Calu3 (cell line): Measurements from ENCODE around the gene RBCK1. TPM values are rescaled to one million over a fixed set of nuclear protein-coding genes. Genes with fewer than 3 reads are reported as not detected.
A peak's percentile ranks its signal among the peaks of the same experiment; 100 is the strongest.
"Not testable (repeated sequence)": the region's sequence is repeated elsewhere in the genome, so short reads cannot be mapped to it uniquely, and the experiment has no call there.

ENCODE experiments used
- BruUV-seq: library from RNA; stranded (reverse); fragments of 400-500 nt; replicated peaks from 2 replicates; lab custom pipeline; 2021; lab: Mats Ljungman, UMichigan
- CTCF ChIA-PET: fragments of 300-600 bp; sonication (Branson Sonifier 250); formaldehyde crosslinking; loops from one replicate; lab custom pipeline; 2022; ENCODE audit warnings: antibody characterized with exemption; lab: Charles Lee
- DNase-seq: peaks from one replicate; pipeline ENCODE4 v3.0.0; 2022
- H3K27ac Mint-ChIP-seq: one replicate; pipeline ENCODE4 v1.8.0; 2022; ENCODE audit warnings: mixed read lengths; ENCODE audit not compliant: unreplicated experiment
- H3K27me3 Mint-ChIP-seq: one replicate; pipeline ENCODE4 v1.8.0; 2022; ENCODE audit warnings: mixed read lengths; ENCODE audit not compliant: unreplicated experiment
- H3K36me3 Mint-ChIP-seq: one replicate; pipeline ENCODE4 v1.8.0; 2022; ENCODE audit warnings: mild to moderate bottlenecking, moderate library complexity, mixed read lengths; ENCODE audit not compliant: insufficient read depth, unreplicated experiment
- H3K4me1 Mint-ChIP-seq: one replicate; pipeline ENCODE4 v1.8.0; 2022; ENCODE audit warnings: mild to moderate bottlenecking, low read depth, mixed read lengths; ENCODE audit not compliant: unreplicated experiment
- H3K4me3 Mint-ChIP-seq: one replicate; pipeline ENCODE4 v1.8.0; 2022; ENCODE audit warnings: mild to moderate bottlenecking, low read depth, moderate library complexity, mixed read lengths; ENCODE audit not compliant: unreplicated experiment
- H3K9me3 Mint-ChIP-seq: one replicate; pipeline ENCODE4 v1.8.0; 2022; ENCODE audit warnings: low read depth, mixed read lengths; ENCODE audit not compliant: unreplicated experiment
- intact Hi-C: fragments of 100-400 bp; cut with micrococcal nuclease; formaldehyde crosslinking; loops from one replicate; pipeline ENCODE4 v1.10.0; 2022; ENCODE audit not compliant: unreplicated experiment
- total RNA-seq: library from RNA; stranded (reverse); gene quantifications from 2 replicates; pipeline ENCODE4 v1.2.3, GENCODE V29; 2022
- TF ChIP-seq, protein P1 (sequence below): fragments of 200-600 bp; IDR thresholded peaks from one replicate; pipeline ENCODE4 v1.8.0; 2022; ENCODE audit warnings: antibody characterized with exemption; ENCODE audit not compliant: unreplicated experiment

RBCK1 gene
- total RNA-seq, 1 experiment from 2014 or later = 142 TPM

DNA sequence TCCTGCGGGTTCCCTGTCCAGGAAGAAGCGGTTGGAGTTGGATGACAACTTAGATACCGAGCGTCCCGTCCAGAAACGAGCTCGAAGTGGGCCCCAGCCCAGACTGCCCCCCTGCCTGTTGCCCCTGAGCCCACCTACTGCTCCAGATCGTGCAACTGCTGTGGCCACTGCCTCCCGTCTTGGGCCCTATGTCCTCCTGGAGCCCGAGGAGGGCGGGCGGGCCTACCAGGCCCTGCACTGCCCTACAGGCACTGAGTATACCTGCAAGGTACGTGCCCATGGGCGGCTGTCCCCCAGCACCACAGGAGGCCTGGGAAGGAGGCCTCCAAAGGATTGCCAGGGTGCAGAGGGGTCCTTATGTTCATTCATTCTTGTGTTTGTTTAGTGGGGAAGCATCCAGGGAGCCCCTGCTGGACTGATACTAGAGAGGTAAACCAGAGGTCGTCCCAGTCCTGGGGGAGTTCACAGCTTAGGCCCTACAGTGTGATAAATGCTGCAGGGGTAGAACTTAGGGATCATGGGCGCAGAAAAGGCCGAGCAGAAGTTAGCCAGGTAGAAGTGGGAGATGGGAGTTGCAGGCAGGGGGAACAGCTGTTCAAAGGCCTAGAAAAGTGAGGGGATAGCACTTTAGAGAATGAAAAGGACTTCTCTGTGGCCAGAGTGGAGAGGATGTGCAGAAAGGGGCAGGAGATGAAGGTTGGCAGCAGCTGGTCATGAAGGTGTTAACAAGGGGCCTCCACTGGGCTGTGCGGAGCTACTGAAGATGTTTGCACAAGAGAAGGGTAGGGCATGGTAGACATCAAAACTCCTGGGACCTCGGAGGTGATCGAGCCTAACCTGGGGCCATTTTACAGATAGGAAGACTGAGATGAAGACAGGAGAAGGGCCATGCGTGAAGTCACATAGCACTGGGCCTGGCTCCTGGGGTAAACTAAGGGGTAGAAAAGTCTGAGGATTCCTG lies 19.8 kb upstream of the RBCK1 start:
- TF ChIP-seq, protein P1, sequence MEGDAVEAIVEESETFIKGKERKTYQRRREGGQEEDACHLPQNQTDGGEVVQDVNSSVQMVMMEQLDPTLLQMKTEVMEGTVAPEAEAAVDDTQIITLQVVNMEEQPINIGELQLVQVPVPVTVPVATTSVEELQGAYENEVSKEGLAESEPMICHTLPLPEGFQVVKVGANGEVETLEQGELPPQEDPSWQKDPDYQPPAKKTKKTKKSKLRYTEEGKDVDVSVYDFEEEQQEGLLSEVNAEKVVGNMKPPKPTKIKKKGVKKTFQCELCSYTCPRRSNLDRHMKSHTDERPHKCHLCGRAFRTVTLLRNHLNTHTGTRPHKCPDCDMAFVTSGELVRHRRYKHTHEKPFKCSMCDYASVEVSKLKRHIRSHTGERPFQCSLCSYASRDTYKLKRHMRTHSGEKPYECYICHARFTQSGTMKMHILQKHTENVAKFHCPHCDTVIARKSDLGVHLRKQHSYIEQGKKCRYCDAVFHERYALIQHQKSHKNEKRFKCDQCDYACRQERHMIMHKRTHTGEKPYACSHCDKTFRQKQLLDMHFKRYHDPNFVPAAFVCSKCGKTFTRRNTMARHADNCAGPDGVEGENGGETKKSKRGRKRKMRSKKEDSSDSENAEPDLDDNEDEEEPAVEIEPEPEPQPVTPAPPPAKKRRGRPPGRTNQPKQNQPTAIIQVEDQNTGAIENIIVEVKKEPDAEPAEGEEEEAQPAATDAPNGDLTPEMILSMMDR = no peak
- Mint-ChIP-seq H3K36me3 (peaks cover 98% of the 10 kb centered on the region), H3K27me3 (no peaks in the 10 kb centered on the region), H3K9me3 (no peaks in the 10 kb centered on the region), H3K27ac (peak overlapping the region; percentile 71), H3K4me1 (peaks cover 27% of the 10 kb centered on the region), H3K4me3 (peak overlapping the region; percentile 7)
- DNase-seq = no peak
- no TSS peak for BruUV-seq
- intact Hi-C loops = no loop called here
- CTCF ChIA-PET = no interaction called here

DNA sequence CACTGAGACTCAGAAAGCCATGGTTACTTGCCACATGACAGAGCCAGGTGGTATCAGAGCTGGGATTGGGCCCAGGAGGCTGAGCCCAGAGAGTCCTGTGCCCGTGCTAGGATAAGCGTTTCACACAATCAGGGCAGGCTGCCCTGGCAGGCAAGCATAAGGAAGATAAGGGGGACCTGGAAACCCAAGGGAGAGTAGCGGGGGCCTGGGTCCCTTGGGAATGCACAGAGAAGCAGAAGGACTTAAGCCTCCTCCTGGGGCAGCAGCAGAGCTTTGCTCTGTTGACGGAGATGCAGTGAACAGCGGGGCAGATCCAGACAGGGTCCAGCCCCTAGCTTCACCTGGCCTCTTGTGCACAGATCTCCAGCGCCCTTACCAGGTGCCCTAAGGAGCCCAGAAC lies 18.9 kb upstream of the RBCK1 start:
- no peaks in the 10 kb centered on the region for H3K9me3 Mint-ChIP-seq
- TF ChIP-seq, protein P1 = no peak
- H3K4me1 Mint-ChIP-seq = peaks cover 18% of the 10 kb centered on the region
- no TSS peak for BruUV-seq
- H3K36me3 Mint-ChIP-seq = peaks cover 98% of the 10 kb centered on the region
- no peaks in the 10 kb centered on the region for H3K27me3 Mint-ChIP-seq
- H3K27ac Mint-ChIP-seq = peak overlapping the region; percentile 71
- H3K4me3 Mint-ChIP-seq = peak overlapping the region; percentile 7
- CTCF ChIA-PET = no interaction called here
- no peak for DNase-seq
- intact Hi-C loops = no loop called here

DNA sequence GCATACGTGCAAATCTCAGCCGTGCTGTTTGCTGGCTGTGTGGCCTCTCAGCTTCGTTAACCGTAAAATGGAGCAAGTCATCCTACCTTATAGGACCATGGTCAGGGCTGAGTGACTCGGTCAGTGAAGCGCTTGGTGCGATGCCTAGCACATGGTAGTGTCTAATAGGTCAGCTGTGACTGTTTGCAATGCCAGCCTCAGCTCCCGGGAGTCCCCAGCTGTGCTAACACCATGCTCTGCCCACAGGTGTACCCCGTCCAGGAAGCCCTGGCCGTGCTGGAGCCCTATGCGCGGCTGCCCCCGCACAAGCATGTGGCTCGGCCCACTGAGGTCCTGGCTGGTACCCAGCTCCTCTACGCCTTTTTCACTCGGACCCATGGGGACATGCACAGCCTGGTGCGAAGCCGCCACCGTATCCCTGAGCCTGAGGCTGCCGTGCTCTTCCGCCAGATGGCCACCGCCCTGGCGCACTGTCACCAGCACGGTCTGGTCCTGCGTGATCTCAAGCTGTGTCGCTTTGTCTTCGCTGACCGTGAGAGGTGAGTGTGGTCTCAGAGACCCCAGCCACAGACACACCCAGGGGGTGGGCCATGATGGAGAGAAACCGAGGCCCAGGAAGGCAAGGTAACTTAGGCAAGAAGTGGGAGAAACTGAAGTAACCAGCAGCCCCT lies 16.9 kb upstream of the RBCK1 start:
- Mint-ChIP-seq H3K27ac (no peak overlapping the region), H3K9me3 (no peaks in the 10 kb centered on the region), H3K4me1 (peaks cover 14% of the 10 kb centered on the region), H3K4me3 (no peak overlapping the region), H3K27me3 (no peaks in the 10 kb centered on the region), H3K36me3 (peaks cover 100% of the 10 kb centered on the region)
- intact Hi-C loops = no loop called here
- CTCF ChIA-PET = interaction anchor here (1.1 kb wide), 1 partner anchor 29 kb away, joined by 3 read pairs; no protein-coding TSS in a partner anchor
- BruUV-seq = no TSS peak
- TF ChIP-seq, protein P1 = no peak
- no peak for DNase-seq

DNA sequence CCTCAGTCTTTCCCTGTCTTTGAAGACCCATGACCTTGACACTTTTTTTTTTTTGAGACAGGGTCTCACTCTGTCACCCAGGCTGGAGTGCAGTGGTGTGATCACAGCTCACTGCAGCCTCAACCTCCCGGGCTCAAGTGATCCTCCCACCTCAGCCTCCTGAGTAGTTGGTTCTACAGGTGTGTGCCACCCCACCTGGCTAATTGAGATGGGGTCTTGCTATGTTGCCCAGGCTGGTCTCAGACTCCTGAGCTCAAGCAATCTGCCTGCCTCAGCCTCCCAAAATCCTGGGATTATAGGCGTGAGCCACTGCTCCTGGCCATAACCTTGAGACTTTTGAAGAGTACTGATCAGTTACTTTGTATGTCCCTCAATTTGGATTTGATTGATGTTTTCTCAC lies 14.8 kb upstream of the RBCK1 start:
- intact Hi-C loops, H3K27me3 Mint-ChIP-seq, CTCF ChIA-PET, H3K9me3 Mint-ChIP-seq, DNase-seq, BruUV-seq, H3K4me3 Mint-ChIP-seq: not testable (repeated sequence)
- Mint-ChIP-seq H3K36me3 (peaks cover 99% of the 10 kb centered on the region), H3K27ac (peak overlapping the region; percentile 85), H3K4me1 (peaks cover 11% of the 10 kb centered on the region)
